Neural cell (in vitro differentiated cells): Measurements from ENCODE around the gene SLX4IP.

Experiments used
- EP300 ChIP-seq: fragments of 450-650 bp; conservative IDR thresholded peaks from 2 replicates; pipeline ENCODE4 v1.6.1; 2014; ENCODE audit warnings: antibody characterized with exemption, mild to moderate bottlenecking, moderate library complexity; ENCODE audit not compliant: poor library complexity, severe bottlenecking
- MXI1 ChIP-seq: fragments of 450-650 bp; conservative IDR thresholded peaks from 2 replicates; pipeline ENCODE4 v1.6.1; 2014; ENCODE audit warnings: antibody characterized with exemption, mild to moderate bottlenecking; ENCODE audit not compliant: poor library complexity, severe bottlenecking
- POLR2AphosphoS5 ChIP-seq: IDR thresholded peaks from 2 replicates; pipeline ENCODE4 v1.6.1; 2012
- TAF1 ChIP-seq: IDR thresholded peaks from 2 replicates; pipeline ENCODE4 v1.6.1; 2012; ENCODE audit warnings: low read depth
- TF ChIP-seq, protein P1 (sequence below): fragments of 450-650 bp; IDR thresholded peaks from 2 replicates; pipeline ENCODE4 v1.5.1; 2014; ENCODE audit warnings: antibody characterized with exemption, mild to moderate bottlenecking, moderate library complexity; ENCODE audit not compliant: poor library complexity, severe bottlenecking

DNA sequence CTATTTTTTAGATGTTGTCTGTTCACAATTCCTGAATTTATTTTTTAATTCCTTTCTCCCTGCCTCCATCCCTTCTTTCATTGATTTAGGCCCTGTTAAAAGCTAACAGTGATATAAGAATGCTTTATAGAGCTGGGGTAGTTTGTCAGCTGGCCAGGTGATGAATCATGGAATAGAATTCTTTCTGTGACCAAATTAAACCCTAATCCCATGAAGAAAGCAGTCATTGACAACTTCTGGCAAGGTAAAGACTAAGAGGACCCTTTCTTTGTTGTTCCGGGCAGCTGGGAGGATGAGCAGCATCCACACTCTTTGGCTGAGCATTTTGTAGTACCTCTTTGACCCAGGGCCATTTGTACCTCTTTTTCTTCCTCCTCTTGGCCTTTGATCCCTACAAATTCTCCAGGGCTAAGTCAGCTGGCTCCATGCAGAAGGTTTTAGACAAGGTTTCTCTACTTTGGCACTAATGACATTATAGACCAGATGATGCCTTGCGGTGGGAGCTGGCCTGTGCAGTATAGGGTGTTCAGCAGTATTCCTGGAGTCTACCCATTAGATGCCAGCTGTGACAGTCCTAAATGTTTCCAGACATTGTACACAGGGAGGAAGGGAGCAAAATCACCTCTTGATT, 102.9 kb downstream of the SLX4IP start:
- TF ChIP-seq, protein P1, sequence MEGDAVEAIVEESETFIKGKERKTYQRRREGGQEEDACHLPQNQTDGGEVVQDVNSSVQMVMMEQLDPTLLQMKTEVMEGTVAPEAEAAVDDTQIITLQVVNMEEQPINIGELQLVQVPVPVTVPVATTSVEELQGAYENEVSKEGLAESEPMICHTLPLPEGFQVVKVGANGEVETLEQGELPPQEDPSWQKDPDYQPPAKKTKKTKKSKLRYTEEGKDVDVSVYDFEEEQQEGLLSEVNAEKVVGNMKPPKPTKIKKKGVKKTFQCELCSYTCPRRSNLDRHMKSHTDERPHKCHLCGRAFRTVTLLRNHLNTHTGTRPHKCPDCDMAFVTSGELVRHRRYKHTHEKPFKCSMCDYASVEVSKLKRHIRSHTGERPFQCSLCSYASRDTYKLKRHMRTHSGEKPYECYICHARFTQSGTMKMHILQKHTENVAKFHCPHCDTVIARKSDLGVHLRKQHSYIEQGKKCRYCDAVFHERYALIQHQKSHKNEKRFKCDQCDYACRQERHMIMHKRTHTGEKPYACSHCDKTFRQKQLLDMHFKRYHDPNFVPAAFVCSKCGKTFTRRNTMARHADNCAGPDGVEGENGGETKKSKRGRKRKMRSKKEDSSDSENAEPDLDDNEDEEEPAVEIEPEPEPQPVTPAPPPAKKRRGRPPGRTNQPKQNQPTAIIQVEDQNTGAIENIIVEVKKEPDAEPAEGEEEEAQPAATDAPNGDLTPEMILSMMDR: no peak
- TF ChIP-seq MXI1 (no peak), EP300 (no peak), POLR2AphosphoS5 (no peak), TAF1 (no peak)
